NCI-H345 treated with DMSO at 0.1 percent for 48 hours (cell line): Measurements from ENCODE around the gene LRRC73.
"Not testable (repeated sequence)": the region's sequence is repeated elsewhere in the genome, so short reads cannot be mapped to it uniquely, and the experiment has no call there.

Experiments
- DNase-seq: peaks from one replicate; lab custom pipeline; 2025; ENCODE audit not compliant: unreplicated experiment; lab: John Stamatoyannopoulos, UW

Gene LRRC73

DNA sequence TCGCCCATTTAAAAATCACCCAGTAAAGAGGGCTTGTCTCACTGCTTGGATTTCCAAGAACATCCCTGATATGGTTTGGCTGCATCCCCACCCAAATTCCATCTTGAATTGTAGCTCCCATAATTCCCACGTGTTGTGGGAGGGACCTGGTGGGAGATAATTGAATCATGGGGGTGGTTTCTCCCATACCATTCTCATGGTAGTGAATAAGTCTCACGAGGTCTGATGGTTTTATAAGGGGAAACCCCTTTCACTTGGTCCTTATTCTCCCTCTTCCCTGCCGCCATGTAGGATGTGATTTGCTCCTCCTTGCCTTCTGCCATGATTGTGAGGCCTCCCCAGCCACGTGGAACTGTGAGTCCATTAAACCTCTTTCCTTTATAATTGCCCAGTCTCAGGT is 42.9 kb downstream of the LRRC73 start:
- DNase-seq, result not testable (repeated sequence)

GRCh38 chr6:43465948-43466347 is 44.2 kb downstream of the LRRC73 start:
- no peak for DNase-seq

DNA sequence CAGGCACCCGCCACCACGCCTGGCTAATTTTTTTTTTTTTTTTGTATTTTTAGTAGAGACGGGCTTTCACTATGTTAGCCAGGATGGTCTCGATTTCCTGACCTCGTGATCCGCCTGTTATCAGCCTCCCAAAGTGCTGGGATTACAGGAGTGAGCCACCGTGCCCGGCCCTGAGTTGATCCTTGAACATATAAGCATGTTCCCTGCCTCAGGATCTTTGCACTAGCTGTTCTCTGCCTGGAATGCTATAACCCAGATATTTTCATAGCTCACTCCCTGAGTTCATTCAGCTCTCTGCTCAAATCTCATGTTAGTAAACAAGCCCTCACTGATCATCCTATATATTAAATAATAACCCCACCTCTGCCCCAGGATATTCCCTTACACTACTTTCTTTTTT is 45.8 kb downstream of the LRRC73 start:
- DNase-seq, result no peak

- DNase-seq, result no peak
Measured at GRCh38 chr6:43461936-43462335, 48.2 kb downstream of the LRRC73 start.

GRCh38 chr6:43460032-43460431 is 50.1 kb downstream of the LRRC73 start:
- no peak for DNase-seq

DNA sequence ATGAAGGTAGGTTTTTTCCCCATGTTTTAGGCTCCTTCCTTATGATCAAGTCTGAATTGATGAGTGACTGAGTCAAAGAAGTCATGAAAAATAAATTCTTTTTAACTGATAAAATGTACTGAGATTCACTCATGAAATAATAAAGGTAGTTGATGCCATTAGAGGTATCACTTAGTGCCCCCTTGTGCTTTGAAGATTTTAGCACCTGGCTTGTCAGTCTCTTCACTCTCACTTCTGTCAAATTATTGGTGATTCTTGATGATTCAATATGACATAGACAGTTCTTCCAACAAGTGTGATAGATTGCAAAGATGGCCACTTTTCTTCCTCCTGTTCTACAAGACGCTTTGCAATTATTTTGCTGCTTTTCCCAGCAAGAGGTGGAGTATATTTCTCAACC is 50.6 kb downstream of the LRRC73 start:
- no peak for DNase-seq

DNA sequence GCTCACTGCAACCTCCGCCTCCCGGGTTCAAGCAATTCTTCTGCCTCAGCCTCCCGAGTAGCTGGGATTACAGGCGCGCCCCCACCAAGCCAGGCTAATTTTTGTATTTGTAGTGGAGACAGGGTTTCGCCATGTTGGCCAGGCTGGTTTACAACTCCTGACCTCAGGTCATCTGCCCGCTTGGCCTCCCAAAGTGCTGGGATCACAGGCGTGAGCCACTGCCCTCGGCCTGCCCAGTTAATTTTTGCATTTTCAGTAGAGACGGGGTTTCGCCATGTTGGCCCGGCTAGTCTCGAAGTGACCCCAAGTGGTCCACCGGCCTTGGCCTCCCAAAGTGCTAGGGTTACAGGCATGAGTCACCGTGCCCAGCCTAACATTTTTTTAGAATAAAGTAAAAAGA is 52.0 kb downstream of the LRRC73 start:
- DNase-seq, result not testable (repeated sequence)

DNA sequence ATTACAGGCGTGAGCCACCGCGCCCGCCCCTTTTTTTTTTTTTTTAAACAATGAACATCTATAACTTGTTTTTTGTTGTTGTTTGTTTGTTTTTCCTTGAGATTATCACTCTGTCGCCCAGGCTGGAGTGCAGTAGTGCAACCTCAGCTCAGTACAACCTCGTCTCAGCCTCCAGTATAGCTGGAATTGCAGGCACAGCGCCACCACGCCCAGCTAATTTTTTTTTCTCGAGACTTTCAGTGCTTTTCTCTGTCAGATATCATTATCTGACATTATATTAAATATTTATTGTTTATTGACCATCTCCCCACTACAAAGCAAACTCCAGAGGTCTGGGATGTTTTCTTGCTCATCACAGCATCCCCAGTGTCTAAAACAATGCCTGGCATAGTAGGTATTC is 52.5 kb downstream of the LRRC73 start:
- DNase-seq, result no peak
